Stimulated activated CD4-positive, alpha-beta T cell treated with anti-CD3 and anti-CD28 coated beads, TNF-alpha, amount 100 ng/mL, for 4 hours (primary cell): ENCODE data around the gene LDAF1.
"Not testable (repeated sequence)": the region's sequence is repeated elsewhere in the genome, so short reads cannot be mapped to it uniquely, and the experiment has no call there.

Experiments
- DNase-seq, 3 experiments: peaks; one replicate each; pipeline ENCODE4 v3.0.0-alpha.2; 2020; ENCODE audit warnings: low read depth in 3 of 3

Gene LDAF1

DNA sequence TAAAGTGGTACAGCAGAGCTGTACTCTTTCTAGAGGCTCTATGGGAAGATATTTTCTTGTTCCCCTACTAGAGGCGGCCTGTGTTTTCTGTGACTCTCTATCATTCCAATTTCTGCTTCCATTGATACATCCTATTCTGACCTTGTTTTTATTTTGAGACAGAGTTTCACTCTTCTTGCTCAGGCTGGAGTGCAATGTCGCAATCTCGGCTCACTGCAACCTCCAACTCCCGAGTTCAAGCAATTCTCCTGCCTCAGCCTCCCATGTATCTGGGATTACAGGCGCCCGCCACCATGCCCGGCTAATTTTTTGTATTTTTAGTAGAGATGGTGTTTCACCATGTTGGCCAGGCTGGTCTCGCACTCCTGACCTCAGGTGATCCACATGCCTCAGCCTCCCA, 36.9 kb downstream of the LDAF1 start:
- DNase-seq = not testable (repeated sequence)

- no peak for DNase-seq
These were observed 38.6 kb downstream of the LDAF1 start for GRCh38 chr16:21197112-21197511.

DNA sequence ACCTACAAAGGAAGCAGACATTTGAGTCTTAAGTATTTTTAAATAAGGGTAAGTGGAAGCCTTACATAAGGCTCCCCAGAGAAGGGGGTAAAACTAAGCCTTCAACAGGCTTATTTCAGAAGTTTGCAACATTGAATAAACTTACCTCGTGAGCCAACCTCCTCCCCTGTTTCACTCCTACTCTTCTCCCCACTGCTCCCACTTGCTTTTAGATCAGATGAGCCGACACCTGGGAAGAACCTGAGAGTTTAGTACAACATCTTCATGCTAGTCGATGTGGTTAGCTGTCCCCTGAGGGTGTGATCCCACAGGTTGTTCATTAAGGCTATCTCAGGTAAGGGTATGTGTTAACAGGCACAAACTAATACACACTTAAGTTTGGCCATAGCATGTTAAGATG, 39.1 kb downstream of the LDAF1 start:
- no peak for DNase-seq

DNA sequence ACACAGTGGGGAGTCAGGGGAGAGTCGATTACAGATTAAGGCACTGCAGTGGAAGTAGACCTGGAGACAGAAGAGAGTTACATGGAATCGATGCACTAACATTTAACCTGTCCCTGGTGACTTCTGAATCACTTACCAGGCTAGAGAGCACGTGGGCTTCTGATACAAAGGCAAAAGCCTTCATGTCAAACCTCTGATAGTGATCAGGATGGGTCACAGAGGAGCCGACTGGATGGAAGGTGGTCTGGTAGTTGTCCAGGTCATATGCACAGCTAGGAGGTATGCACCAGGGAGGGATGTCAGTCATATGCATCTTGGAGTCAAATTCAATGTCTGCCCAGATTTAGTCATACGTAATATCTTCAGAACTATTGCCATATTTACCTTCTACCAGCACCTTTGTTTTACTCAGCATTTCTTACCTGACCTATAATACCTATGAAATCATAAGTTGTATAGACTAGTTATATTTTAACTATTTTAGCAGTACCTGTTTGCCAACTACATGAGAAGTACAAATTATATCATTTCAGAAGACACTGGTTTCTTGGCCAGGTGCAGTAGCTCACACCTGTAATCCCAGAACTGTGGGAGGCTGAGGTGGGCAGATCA, 41.2 kb downstream of the LDAF1 start:
- no peak for DNase-seq

- no peak for DNase-seq
These were observed 44.8 kb downstream of the LDAF1 start for GRCh38 chr16:21203155-21203797.

DNA sequence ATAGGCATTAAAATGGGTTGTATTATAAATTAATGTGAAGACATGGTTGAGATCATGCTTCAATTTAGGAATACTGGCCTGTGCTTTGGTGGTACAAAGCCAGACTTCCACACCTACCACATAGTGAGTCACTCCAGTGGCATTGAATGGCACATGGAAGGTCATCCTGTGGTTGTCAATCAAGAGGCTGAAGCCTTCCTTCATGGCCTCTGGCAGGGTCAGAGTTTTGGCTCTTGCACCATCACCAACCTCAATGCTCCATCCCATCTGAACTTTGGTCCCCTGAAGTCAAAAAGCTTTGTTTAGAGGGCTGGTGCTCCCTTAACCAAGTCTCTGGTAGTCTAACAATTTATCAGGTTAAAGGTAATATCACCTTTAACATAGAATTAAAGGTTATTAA, 46.8 kb downstream of the LDAF1 start:
- no peak for DNase-seq

GRCh38 chr16:21206550-21206949, 48.1 kb downstream of the LDAF1 start:
- DNase-seq = no peak

DNA sequence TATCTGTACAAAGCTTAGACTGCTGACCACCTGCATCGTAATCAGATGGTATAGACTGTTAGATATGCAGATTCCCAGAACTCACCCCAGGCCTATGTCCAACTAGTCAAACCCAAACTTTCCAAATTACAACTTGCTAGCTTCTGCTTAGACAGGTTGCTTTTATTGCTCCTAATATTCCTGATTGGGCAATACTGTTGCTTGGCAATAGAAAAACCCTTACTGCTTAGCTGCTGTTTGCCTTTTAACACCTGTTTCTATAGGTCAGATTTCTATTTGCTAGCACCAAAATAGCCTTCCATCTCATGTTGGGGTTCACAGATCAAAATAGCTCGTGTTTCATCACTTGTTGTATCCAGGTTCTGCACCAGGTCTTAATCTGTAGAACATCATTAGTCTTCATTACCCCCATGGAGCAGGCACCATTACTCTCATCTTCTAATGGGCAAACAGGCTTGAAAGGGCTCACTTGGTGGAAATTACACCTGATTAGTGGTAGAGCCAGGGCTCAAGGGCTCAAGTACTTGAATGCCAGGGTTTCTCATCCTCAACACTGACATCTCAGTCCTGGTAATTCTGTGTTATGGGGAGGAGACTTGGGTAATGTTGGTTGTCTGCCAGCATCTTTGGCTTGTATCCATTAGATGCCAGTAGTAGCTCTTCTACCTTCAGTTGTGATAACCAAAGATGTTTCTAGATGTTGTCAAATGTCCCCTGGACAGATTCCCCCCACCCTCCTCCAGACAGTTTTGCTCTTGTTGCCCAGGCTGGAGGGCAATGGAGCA, 50.2 kb downstream of the LDAF1 start:
- DNase-seq = no peak

DNA sequence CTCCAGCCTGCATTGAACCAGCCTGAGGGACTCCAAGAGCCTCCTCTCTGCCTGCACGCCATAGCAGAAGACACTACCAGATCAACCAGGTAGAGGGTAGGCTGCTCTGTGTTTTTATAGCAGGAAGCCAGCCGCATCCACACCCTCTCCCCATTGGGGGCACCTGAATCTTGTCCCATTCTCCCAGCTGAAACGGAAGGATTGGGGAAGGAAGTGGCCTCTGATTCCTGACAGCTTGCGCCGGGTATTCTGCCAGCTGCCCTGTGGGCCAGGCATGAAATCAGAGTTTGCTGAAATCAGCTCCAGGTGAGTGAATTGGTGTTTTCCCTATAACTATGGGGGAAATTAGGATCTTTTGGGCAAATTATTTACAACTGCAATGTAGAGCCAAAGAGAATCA, 53.0 kb downstream of the LDAF1 start, which contains the start of gene ZP2:
ZP2 (minus strand) TSS at position 89 of the 400 bp plus-strand sequence; CDS start at position 62, 27 bp downstream.
- no peak for DNase-seq

GRCh38 chr16:21214086-21214485, 55.6 kb downstream of the LDAF1 start:
- no peak for DNase-seq

DNA sequence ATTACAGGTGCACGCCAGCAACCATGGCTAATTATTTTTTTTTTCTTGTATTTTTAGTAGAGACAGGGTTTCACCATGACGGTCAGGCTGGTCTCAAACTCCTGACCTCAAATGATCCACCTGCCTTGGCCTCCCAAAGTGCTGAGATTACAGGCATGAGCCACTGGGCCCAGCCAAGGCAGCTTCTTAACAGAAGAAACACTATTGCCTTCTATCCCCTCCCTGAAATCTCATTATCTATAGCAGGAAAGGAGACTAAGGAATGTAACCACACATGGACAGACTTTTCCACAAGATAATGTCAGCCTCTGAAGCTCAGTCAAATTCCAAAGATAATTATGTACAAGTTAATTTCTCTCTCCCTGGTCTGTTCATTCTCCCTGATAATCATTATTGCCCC, 58.6 kb downstream of the LDAF1 start:
- DNase-seq = no peak

- no peak for DNase-seq
These were observed 59.7 kb downstream of the LDAF1 start for GRCh38 chr16:21218153-21218552.

DNA sequence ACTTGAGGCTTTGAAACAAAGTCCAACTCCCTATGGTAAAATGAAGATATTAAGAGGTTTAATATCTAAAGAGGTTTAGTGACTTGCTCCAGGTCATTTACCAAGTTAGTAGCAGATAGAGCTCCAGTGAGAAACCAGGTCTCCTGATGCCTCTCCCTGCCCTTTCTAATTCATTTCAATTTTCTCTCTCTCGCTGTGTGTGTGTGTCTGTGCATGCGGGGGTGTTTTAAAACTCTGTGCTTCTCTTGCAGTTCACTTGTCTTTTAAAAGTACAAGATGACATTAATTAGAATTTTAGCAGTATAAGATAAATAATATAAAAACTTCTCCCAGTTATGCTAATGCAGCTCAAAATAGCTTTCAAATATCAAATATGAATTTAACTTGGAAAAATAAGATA, 61.1 kb downstream of the LDAF1 start:
- no peak for DNase-seq

- no peak for DNase-seq
These were observed 64.2 kb downstream of the LDAF1 start for GRCh38 chr16:21222495-21223337.

DNA sequence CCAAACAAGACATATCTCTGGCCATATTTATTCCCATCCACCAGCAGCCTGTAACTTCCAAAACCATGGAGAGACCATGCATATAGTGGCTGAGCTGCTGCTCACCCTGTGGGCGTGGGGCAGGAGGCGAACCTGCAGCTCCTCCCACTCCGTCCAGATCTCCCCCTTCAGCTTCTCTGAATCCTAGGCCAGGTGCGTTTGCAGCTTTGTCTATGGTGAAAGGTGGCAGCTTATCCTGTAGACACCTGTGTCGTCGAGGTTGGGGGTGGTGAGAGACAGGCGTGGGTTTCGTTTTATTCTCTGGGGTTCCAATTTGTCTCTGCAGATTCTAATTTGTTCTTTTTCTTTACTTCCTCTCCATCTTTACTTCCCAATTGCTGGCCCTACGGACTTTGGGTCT, 65.3 kb downstream of the LDAF1 start:
- DNase-seq = no peak

GRCh38 chr16:21224800-21225199, 66.3 kb downstream of the LDAF1 start:
- no peak for DNase-seq

- DNase-seq = no peak
These were observed 68.3 kb downstream of the LDAF1 start for GRCh38 chr16:21226749-21227148.

GRCh38 chr16:21227866-21228265, 69.4 kb downstream of the LDAF1 start:
- no peak for DNase-seq

DNA sequence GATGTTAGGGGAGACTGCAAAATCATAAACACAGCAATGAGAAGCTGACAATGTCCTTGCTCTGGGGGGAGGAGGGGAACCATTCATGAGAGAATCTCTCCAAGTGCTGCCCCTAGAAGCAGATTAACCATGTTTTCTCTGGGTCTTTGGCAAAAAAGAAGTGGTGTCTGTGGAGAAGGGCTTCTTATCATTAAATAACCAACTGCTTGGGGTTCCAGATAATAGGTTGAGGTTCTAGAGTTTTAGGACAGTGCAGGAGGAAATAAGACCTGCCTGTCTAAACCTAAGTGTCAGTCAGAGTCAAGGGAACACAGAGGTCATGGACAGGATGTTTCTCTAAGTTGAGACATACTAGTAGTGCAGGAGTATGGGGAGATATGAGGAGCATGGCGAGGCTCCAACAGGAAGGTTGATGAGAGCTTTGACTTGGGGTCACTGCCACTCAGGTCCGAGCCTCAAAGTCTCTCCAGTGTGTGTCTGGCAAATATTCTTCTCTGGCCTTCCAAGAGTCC, 69.9 kb downstream of the LDAF1 start:
- no peak for DNase-seq
